ENCODE data around the gene PSMC1.
A peak's percentile ranks its signal among the peaks of the same experiment; 100 is the strongest.

Gene PSMC1

DNA sequence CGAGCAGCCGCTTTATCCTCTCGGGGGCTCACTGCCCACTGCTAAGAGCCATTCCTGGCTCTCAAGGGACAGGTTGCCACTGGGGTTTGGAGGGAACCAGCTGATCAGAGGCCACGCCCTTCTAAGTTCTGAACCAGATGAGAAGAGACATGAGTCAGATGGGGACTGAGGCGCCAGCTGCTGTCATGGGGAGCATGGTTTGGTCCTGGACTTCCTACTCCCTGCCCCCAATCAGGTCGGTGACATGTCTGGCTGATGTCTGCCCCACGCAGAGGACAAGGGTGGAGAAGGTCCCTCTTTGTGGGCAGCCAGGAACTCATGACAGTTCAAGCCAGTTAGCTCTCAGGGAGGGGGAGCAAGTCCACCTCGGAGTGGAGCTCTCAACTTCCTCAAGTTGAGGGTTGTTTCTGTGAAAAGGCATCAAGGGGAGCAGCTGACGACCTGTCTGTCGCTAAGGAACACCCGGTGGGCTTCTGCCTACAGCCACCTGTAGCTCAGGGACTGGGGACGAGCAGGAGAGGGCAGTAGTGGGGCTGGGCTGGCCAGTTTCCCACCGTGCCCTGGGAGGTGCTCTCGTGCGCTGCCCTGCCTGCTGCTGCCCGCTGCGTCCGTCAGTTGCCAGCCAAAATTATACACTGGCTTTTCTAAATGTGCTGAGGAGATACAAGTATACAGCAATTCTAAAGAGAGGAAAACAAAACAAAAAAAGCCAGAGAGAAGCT lies 20.5 kb downstream of the PSMC1 start:
- peak; percentile 14 for DNase-seq

DNA sequence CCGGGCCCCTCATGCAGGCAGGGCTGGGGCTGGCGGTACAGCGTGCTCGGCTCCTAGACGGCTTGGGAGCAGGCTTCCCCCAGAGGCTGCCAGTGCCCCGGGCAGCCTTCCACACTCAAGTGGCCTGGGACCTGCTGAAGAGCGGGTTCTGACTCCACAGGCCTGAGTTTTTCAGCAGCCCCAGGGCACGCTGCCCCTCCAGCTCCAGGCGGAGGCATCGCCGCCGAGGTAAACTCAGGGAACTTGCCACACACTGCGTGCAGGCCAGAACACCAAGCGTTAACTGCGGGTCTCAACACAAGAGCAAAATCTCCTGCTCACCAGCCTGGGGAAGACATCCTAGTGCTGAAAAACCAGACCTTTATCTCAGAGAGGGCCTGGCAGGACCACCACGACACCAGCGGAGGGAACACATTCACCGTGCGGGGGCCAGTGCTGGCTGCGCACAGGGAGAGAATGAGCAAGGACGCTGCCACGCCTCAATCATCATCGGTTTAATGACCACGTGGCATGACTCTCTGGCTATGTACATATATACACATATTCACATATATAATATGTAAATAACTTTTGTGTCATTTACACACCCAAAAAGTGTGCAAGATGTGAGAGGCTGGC lies 21.3 kb downstream of the PSMC1 start:
- DNase-seq: no peak

DNA sequence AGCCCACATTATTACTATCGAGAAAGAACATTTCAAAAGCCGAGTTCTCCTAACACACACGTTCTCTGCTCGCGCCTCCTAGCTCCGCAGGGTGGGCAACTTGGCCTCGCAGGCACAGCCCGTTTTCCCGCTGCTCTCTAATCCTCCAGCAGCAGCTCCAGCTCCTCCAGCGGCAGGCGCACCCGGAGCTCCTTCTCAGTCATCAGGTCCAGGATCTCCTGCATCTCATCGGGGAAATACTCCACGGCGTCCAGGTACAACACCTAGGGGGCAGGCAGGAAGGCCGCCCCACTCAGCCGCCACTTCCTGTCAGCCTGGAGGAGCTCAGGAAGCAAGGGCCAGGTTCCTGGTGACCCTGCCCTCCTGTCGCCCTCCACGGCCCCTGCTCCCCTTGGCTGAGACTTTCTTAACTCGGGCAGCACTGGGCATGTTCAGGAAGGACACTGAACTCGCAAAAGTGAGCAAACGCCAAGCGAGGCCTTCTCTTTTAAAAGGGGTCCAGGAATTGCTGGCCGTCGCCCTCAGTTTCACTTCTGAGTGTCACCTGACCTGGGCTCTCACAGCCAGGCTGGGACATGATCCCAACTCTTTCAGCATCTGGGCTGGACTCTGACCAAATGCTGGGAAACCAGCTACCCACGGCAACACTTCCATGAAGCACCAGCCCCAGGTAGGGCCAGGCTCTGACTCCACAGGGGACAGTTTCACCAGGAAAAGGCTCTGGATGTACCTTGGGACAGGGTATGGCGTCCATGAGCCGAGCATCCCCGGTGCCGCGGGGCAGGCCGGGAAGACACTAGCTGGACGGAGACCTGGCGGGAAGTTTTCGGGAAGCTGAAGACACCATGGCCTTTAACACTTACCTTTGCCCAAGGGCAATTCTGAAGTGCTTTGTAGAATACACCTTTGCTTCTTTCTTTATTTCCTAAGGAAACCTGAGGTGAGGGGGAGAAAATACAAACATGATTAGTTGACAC lies 22.1 kb downstream of the PSMC1 start:
- DNase-seq: no peak

DNA sequence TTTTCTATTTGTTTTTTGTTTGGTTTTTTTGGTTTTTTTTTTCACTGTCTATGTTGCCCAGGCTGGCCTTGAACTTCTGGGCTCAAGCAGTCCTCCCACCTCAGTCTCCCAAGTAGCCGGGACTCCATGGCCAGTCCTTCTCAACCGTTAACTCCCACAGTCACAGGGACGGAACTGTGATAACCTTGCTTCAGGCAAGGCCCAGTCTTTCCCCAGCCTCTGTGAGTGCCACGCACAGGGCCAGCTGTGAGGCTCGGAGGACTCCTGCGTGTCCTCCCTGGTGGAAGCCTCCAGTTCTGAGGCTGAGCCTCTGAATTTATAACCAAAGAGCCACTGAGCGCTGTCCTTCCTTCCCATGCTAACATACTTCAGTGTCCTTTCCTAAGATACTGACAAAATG lies 23.7 kb downstream of the PSMC1 start:
- no peak for DNase-seq

DNA sequence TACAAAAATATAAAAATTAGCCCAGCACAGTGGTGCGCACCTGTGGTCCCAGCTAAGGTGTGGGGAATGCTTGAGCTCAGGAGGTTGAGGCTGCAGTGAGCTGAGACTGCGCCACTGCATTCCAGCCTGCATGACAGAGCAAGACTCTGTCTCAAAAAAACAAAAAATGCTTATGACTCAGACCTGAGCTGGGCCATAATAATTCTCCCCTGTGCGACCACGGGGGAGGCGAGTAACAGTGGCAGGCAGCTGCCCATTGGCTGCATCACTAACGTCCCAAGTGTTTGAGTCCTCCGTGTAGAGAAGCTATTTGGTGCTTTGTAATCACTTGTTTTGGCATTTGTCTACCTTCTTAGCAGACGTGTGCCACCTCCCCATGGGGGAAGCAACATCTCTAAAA lies 24.9 kb downstream of the PSMC1 start:
- DNase-seq: no peak

DNA sequence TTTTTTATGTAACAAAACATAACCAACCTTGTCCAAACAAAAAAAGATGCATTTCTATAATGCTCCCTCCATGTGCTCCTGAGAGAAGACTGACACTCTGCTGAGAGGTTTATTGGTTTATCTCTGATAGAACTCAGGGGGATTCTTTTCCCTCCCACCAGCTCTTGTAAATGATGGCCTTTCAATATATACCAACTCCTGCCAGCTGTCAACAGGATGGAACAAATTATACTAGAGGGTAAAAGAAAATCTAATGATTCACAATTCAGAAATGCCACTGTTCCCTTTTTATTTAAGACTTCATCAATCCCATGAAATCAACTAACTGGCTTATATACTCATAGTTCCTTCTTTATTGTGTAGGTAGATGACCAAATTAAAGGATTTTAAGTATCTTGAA lies 25.4 kb downstream of the PSMC1 start:
- no peak for DNase-seq

DNA sequence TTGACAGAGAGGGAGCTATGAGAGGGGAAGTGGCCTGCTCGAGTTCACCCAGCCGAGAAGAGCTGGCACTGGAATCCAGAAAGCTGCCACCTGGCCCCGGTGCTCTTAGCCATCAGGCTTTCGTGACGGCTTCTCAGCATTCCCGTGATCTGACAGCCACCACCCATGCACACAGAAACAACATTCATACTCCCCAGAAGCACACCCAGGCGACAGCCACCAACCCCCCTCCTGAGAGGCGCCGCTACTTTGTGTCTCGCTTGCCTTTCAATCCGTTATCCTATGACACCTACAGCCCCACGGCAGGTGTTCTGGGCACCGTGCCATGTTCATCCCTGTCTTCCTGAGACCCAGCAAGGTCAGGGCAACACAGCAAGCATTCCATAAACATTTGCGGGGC lies 31.4 kb downstream of the PSMC1 start:
- DNase-seq: no peak

DNA sequence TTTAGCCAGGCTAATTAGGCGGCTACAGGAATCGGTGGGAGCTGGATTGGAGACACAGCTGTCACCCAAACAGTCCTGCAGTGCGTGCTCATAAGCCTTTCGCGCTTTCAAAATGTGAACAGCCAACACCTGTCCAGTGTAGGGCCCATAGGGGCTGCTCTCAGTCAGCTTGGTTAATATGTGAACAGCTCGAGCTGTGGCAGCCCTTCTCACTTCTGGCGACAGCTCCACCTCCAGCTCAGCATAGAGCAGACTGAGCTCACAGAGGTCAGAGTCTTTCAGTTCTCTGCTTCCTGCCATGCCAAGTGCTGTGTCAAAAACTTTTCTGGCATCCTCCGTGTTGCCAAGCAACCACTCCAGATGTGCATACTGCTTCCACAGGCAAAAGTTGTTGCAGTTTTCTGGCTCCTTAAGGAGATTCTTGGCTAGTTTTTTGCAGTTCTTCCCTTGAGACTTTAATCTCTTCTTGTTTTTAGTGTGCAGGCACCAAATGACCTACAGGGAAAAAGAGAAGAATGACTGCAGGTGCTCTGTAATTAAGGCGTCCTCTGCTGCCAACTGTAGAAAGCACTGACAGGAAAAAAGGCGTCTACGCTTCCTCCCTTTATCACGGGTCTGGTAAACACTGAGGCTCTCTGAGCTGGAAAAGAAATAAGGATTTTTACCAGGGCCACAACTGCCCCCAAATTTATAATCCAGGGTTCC lies 32.5 kb downstream of the PSMC1 start:
- DNase-seq: no peak

DNA sequence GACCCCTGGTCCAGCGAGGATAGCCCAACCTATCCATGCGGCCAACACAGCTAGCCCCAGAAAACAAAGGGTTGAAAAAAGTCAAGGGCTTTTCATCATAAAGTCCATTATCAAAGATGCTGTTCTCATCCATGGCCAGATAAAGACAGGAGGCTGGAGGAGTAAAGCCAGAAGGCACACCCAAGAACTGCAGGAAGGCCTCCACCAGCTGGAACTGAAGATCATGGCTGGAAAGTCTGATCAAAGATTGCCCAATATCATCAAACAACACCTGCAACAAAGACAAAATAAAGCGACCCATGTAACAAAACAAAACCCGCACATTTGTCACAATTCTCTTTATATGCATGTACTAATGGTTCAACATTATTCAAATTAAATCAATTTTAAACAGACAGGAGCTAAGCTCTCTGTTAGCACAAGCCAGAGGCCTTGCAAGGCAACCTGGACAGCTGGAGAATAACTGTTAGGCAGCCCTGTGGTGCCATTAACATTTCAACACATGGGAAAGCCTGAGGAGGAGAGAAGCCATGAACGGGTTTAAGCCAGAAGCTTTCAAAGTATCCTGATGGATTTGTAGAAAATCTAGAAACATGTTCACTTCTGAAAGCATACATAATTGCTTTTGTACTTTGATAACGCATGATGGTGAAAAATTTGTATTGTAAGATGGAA lies 34.1 kb downstream of the PSMC1 start:
- no peak for DNase-seq

DNA sequence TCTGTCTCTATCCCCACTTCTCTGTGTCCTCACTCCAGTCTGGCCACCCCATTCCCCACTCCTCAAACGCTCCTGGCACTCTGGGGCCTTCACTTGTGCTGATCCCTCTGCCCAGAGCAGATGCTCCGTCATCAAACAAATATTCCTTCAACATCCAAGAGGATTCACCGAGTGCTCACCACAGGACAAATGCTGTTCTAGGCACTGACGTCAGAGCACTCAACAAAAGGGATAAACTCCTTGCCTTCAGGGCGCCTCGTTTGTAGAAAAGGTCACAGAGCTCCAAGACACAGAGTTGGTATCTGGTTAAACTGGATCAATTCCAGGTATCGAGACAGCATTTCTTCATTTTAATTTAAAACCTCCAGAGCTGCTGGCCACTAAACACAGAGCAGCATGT lies 35.3 kb downstream of the PSMC1 start:
- DNase-seq: no peak

DNA sequence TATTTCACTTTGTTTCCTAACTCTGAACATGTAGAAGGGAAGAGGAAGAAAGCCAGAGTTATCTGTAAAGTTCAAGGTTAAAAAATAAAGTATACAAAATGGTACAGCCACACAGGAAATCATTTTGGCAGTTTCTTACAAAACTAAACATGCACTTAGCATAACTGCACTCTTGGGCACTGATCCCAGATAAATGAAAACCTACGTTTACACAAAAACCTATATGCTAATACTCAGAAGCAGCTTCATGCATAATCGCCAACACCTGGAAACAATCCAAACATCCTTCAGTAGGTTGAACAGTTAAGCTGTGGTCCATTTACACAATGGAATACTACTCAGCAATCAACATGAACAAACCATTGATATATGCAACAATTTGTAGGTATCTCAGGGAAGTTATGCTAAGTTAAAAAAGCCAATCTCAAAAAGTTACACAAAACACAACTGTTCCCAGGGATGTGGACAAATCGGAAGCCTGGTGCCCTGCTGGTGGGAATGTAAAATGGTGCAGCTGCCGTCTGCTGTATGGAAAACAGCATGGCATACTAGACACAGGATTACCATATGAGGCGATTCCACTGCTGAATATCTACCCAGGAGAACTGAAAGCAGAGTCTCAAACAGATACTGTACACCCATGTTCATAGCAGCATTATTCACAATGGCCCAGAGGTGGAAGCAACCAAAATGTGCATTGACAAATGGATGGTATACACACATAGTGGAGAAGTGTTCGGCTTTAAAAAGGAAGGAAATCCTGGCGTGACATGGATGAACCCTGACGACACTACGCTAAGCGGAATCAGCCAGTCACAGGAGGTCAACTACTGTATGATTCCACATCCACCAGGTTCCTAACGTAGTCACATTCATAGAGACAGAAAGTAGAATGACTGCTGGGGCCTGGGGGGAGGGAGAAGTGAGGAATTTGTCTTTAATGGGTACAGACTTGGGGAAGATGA lies 37.7 kb downstream of the PSMC1 start:
- no peak for DNase-seq

DNA sequence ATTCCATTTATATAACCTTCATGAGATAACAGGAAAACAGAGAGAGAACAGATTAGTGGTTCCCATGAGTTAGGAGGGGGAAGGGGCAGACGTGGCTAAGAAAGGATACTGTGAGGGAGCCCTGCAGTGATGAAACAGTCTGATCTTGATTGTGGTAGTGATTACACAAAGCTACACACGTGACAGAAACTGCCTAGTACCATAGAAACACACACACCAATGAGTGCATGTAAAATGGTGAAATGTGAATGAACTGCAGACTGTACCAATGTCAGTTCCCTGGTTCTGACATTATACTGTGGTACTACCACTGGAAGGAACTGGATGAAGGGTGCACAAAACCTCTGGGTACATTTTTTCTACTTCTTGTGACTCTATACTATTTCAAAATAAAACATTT lies 38.5 kb downstream of the PSMC1 start:
- no peak for DNase-seq

DNA sequence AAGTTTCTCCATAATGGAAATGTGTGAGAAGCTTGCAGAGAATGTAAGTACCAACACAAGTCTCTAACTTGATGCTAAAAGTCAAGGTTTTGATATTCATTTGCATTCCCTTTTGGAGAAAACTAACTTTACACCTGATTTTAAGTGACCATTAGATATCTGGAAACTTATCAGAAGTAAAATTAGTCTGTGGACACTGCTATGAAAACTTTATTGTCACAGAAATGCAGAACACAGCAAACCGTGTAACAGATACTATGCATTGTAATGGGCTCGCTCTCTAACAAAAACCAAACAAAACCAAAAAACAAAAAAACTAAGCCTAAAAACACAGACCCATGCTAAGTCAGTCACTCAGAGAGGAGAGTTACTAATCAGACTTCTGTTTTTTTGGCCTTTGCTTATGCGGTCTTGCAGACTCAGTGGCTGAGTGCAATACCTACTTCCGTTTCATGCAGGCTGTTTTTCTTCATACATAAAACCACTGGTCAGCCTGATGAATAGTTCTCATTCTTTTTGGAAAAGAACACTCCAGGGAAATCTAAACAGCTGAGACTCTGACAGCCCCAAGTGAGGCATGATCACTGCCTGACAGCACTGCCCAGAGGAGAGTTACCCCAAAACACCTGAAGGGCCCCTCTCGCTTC lies 39.6 kb downstream of the PSMC1 start:
- DNase-seq: no peak

DNA sequence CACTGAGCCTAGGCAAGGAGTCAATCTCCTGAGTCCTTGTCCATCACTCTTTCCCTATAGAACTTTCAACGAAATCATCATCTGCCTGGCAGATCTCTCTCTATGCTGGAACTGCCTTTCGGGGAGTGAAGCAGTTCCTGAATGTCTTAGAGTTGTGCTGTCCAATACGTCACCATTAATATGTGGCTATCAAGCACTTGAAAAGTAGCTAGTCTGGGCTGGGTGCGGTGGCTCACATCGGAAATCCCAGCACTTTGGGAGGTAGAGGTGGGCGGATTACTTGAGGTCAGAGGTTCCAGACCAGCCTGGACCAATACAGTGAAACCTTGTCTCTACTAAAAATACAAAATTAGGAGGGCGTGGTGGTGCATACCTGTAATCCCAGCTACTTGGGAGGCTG lies 40.3 kb downstream of the PSMC1 start:
- DNase-seq: no peak

DNA sequence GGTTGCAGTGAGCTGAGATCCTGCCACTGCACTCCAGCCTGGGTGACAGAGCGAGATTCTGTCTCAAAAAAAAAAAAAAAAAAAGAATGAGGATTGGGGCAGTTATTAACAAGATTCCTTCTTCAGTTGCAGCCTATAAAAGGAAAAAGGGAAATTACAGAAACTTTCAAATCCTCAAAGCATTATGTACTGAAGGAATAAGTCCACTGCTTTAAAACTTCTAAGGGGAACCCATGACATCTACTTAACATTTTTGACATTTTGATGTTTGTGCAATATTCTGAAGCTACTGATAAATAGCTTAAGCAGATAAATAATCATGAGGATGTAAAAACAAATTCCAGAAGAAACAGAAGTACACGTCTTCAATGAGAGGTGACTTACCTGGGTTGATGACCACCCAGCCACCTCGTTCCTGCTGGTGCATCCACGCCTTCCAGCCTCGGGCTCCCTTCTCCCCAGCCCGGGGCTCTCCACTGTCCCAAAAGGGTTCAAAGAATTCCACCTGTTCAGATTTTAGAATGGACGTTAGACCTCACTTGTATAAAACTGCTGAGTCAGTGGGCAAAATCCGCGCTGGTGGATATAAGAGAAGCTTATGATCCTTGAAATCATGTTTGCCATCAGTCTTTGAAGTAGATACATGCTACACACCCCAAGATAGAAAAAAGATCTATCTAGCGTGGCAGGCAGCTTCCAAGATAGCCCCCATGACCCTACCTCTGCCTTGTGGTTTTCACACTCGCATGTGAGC lies 41.7 kb downstream of the PSMC1 start:
- DNase-seq: no peak

DNA sequence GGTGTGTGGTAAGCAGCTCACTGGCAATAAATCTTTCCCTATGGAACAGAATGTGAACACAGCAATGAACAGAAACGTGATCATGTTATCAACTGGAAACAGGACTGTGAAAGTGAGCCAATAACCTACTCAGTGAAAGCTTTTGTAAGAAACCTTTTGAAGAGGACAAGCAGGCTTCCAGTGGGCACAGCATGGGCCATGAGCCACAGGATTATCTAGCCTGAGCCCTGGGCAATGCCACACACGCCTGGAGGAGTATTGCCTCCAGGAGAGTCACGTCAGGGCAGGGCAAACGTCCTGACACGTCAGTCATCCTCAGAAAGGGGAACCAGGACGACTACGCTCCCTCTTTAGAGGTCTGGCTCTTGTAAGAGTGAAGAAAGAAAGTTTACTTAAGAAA lies 43.1 kb downstream of the PSMC1 start:
- no peak for DNase-seq

DNA sequence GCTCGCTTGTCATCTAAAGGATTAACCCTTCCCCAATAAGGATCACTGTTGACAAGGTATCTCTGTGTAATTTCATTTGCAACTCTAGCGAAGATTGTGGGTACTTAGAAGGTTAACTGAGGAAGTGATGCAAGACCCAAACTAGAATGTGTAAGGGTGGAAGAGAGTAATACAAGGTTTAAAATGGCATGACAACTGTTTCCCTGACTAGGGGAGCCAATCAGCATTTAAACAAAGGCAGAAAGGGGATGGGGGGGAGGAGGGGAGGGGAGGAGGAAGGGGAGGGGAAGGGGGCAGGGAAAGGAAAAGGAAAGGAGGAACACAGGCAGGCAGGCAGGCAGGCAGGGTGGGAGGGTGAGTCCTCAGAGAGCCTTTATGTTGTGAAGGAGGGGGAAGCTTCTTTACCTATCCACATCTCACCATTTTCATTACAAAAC lies 44.3 kb downstream of the PSMC1 start:
- no peak for DNase-seq

DNA sequence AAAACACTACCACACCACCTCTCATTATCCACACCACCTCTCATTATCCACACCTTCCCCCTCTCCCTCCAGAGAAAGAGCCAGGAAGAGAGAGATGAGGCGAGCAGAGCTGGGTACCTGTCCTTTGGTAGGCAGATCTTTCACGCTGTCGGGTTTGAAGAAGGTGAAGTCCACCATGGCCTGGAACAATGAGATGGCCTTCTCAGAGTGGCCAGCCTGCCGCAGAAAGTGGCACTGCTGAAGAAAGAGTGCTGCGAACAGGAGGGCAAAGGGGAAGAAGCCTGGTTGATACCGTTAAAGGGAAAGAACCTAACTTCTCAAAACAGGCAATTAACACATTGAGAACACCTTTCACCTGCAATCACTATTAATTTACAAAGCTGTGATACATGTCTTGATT lies 44.8 kb downstream of the PSMC1 start:
- DNase-seq: no peak

DNA sequence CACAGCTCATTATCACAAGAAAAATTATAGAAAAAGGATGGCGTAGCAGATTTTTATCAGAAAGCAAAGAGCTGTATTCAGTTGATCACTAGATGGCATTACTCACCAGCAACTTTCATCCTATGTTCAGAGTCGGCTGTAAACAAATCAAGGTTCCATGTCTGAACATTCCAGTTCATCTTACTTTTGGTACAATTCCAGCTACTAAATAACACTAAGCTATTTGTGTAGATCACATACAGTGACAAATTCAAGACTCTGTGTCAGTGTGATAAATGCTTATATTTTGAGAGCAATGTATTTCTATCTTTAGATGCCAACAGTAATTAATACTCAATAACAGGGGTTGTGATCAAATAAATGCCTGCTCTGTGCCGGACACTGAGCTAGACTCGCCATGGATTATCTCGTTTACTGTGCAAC lies 45.3 kb downstream of the PSMC1 start:
- DNase-seq: no peak

All from stimulated activated CD4-positive, alpha-beta T cell treated with anti-CD3 and anti-CD28 coated beads, Interleukin-15, amount 100 ng/mL, for 24 hours (primary cell).